Measurements from ENCODE around the gene CFAP68.
"Not testable (repeated sequence)": the region's sequence is repeated elsewhere in the genome, so short reads cannot be mapped to it uniquely, and the experiment has no call there.

CFAP68 gene

DNA sequence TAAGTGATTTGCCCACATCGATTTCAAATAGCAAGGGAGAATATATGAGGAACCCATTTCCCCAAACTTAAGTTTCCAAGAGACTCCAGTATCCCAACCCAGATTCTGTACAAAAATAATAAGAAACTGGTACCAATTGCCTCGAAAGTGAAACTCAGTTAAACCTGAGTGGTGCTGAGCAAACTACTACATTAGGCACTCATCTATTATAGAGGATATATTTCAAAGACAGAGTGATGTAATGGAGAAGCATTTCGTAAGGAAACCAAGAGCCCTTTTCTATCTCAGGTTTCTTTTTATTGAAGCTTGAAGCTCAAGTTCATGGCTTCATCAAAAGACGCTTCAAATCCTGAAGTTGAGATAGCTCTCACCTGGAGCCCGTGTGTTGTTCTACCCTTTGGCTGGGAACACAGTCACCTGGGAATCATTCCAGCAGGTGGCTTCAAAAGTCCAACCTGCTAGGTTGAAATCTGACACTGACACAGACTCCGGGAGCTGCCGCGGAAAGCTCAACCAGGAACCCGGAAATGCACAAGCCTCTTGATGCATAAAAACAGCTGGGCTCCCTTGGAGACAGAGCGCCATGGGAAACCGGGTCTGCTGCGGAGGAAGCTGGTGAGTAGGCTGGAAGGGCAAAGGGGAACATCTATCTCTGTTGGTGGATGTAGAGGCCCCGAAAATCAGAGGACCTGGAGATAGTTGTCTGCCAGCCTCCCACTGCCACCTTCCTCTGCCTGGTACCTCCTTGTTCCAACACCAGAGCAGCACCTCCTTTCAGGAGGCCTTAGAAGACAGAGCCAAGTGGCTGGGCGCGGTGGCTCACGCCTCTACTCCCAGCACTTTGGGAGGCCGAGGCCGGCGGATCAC is 39.3 kb downstream of the CFAP68 start, which contains the start of gene C11orf52:
Gene C11orf52 (plus strand): TSS at position 524 of the 867 bp plus-strand sequence. CDS start 60 bp downstream, at position 584.
- FAIRE-seq = peak; percentile 93

DNA sequence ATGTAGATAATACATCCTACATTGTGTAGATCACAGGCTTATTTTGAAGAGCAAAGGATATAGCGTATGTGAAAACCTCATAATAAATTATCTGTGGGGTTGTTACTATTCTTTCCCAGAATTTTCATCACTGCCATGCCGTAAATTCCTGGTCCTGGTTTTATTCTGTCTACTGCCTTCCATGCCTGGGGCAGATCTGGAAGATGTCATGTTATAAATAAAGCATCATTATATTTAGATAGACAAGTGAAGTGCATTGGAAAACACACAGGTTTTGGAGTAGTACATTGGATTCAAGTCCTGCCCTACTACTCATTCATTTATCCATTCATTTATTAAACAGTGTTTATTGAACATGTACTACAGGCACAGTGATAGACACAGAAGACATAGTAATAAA is 41.6 kb downstream of the CFAP68 start:
- FAIRE-seq = no peak

DNA sequence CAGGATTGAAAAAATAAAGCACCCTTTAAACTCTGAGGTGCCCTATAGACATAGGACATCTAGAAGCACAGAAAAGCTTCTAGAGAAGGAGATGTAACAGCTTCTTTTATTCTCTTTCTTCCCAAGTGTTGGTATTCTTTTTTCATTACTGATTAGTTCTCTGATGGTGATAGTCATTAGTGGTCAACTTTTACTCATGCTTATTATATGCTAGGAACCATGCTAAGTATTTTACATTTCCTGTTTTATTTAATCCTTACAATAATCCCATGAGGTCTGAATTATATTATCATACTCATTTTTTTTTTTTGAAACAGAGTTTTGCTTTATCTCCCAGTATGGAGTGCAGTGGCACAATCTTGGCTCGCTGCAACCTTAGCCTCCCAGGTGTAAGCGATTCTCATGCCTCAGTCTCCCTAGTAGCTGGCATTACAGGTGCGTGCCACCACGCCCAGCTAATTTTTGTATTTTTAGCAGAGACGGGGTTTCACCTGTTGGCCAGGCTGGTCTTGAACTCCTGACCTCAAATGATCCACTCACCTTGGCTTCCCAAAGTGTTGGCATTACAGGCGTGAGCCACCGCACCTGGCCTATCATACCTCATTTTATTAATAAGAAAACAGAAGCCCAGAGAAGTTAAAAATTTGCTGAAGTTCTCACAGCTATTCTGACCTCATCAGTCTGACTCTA is 42.3 kb downstream of the CFAP68 start:
- FAIRE-seq = no peak

DNA sequence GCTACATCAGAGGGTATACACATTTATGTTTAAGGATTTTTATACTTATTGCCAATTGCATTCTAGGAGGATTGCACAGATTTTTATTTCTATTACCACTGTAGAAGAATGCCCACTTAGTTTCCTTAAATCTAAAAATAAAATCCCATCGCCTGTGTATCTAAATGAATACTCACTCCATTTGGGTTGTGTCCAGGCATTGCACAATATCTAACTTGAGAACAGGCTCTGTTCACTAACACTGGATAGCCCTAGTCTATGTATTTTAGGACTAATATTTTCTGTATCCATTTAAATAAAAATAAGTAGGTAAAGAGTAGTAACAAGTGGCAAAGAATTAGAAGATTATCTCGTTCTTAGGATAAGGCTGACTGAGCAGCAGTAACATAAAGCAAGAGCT is 43.5 kb downstream of the CFAP68 start:
- FAIRE-seq = no peak

DNA sequence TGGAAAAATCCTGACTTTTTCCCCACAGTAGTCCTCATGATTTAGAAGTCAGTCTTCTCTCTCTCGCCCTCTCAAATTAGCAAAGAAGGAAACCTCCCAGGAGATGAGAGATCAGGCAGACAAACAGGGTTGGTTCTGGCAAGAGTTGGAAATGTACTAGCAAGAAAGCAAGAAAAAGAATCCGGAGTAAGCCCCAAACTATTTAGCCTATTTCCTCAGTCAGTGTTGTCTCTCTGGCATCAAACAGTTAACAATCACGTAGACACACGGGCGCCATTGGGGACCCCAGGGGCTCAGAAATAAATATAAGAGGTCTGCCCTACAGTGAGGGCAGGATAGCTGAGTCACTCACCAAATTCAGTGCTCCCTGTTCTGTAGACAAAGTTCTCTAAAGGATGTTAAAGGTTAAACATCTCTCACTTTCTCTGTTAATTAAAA is 44.0 kb downstream of the CFAP68 start:
- FAIRE-seq = no peak

DNA sequence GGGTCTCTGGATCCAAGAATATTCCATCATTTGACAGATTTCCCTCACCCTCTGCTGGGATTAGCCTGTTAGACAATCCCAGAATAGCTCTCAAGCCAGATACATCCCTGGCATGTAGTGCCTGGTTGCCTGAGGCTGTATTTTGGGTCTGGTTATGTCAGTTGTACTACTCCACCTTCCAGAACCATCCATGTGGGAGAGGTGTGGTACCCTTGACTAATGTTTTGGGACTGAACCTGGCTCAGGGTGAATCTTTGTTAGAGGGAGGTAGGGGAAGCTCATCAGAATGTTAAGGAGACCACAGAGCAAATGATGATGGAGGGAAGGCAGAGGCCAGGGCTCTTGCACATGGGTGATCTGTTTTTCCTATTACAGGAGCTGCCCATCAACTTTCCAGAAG is 44.6 kb downstream of the CFAP68 start:
- no peak for FAIRE-seq

DNA sequence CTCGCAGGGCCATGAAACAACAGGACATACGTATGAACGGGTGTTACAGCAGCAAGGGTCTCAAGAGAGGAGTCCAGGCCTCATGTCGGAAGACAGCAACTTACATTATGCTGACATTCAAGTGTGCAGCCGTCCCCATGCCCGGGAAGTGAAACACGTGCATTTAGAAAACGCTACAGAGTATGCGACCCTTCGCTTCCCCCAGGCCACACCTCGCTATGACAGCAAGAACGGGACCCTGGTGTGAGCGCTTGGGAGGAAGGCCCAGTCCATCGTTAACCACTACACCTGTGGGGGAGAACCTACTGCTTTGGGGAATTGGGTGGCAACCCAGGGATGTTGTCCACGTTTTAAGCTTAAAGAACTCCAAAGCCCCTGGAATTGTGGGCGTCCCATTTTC is 46.6 kb downstream of the CFAP68 start:
- no peak for FAIRE-seq

DNA sequence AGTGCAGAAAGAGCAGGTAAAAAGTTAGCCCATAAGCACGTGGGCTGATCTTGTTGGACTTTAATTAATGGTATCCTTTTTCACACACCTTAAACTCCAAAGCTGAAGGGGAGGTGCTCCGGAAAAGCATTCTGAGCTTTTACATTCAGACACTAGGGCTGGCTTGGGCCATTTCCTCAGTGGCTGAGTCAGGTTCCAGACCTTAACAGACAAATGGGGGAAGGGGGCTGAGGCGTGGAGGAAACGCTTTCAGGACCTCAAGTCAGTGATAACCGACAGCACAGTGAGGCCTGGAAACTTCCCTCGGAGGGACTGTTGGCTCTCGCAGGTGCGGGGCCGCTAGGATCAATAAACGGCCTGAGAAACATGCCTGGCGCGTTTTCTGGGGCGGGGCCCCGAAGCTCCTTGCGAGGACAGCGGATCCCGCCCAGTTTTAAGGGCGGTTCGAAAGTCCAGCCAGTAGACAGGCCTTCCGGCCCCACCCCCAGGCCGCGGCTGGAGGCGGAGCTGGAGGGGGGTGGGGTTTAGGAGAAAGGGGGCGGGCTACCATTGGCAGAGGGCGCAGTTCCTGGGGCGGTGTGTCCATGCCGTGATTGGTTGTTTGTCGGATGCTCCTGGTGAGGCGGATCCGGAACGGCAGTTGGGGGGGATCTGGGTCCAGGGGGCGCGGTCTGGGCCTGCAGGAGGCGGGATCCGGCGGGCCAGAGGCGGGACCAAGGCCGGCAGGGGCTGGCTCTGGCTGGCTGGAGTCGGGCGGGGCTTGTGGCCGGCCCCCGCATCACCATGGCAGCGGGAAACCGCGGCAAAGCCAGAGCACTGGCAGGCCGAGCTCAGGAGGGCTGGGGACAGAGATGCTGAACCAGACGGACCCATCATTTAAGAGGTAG is 47.4 kb downstream of the CFAP68 start:
- FAIRE-seq = no peak

DNA sequence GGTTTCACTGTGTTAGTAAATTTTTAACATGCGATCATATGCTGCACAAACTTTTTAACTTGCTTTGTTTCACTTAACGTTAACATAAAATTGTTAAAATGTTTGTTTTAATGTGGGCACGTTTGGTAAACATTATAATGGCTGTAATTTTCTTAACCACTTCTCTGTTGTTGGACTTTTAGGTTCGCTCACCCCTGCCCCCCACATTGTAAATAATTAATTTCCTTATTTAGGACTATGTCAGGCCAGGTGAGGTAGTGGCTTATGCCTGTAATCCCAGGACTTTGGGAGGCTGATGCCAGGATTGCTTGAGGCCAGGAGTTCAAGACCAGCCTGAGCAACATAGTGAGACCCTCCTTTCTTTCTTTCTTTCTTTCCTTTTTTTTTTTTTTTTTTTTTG is 51.1 kb downstream of the CFAP68 start:
- FAIRE-seq = no peak

DNA sequence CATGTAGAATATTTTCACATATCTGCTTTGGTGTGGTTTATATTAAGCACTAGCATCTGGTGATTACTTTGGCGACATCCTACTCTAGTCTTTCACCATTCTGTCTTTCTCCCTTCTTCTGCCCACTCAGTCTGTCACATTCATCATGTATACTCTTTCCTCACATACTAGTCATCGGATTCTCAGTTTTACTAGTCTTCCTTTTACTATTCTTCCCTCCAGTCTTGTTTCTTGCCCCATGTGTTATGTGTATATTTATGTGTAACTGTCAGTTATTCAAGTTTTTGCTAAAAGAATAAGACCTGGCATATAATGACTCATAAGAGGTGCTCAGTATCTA is 53.2 kb downstream of the CFAP68 start:
- FAIRE-seq = no peak

DNA sequence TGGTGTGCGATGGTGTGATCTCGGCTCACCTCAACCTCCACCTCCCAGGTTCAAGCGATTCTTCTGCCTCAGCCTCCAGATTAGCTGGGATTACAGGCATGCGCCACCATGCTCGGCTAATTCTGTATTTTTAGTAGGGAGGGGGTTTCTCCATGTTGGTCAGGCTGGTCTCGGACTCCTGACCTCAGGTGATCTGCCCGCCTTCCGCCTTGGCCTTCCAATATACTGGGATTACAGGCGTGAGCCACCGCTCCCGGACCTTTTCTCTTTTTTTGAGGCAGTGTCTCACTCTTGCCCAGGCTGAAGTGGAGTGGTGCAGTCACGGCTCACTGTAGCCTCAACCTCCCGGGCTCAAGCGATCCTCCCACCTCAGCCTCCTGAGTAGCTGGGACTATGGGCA is 53.8 kb downstream of the CFAP68 start:
- FAIRE-seq = not testable (repeated sequence)

DNA sequence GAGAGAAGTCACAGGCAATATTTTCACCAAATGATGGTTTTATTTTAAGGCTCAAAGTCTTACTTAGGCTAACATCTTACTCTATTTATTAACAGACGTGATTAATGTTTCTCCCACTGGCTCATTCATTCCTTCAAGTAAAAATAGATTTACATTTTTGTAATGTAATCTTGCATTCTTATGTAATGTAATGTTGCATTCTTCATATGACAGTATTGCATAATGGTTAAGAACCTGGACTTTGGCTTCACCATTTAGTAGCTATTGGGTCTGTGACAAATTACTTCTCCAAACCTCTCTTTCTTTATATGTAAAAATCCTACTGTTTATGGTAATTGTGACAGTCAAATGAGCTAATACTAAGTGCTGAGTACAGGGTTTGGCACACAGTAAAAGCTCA is 54.5 kb downstream of the CFAP68 start:
- no peak for FAIRE-seq

DNA sequence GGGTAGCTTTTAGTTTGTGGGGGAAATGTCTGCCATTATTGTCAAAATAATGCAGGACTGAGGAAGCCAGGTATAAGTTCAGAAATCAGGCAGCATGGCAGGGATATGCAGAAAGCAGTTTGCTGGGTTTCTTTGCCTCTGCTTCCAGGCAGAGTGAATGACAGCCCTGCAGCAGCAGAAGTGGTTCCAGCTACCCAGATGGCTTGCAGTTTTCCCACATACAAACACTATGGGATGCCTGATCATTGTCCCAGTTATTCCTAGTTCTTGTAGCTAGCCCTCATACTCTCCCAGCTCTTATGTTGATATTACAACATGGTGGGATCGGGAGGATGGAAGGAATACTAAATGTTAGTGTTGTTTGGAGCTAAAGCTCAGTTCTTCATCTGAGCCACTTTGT is 55.0 kb downstream of the CFAP68 start:
- no peak for FAIRE-seq

Measured in islet of Langerhans (tissue), 1 donor.